Effector CD8-positive, alpha-beta T cell (primary cell): ENCODE data around the gene ULK4.

Experiments used
- DNase-seq: peaks from one replicate; lab custom pipeline; 2025; lab: John Stamatoyannopoulos, UW

Gene ULK4

GRCh38 chr3:41362638-41363559 is 599.0 kb downstream of the ULK4 start:
- no peak for DNase-seq

- no peak for DNase-seq
These were observed 604.6 kb downstream of the ULK4 start for GRCh38 chr3:41357271-41357670.

- DNase-seq = no peak
These were observed 605.1 kb downstream of the ULK4 start for GRCh38 chr3:41356775-41357174.

- no peak for DNase-seq
These were observed 609.4 kb downstream of the ULK4 start for GRCh38 chr3:41352510-41352909.

- DNase-seq = no peak
These were observed 611.5 kb downstream of the ULK4 start for GRCh38 chr3:41350441-41350840.

GRCh38 chr3:41348401-41348800 is 613.5 kb downstream of the ULK4 start:
- no peak for DNase-seq

GRCh38 chr3:41346698-41347270 is 615.1 kb downstream of the ULK4 start:
- no peak for DNase-seq

GRCh38 chr3:41345788-41346187 is 616.1 kb downstream of the ULK4 start:
- no peak for DNase-seq

GRCh38 chr3:41339758-41340157 is 622.1 kb downstream of the ULK4 start:
- no peak for DNase-seq

- no peak for DNase-seq
These were observed 623.6 kb downstream of the ULK4 start for GRCh38 chr3:41338276-41338675.

- no peak for DNase-seq
These were observed 627.5 kb downstream of the ULK4 start for GRCh38 chr3:41334426-41334825.

- DNase-seq = no peak
These were observed 630.9 kb downstream of the ULK4 start for GRCh38 chr3:41331041-41331440.

GRCh38 chr3:41330465-41330864 is 631.4 kb downstream of the ULK4 start:
- no peak for DNase-seq

GRCh38 chr3:41329881-41330280 is 632.0 kb downstream of the ULK4 start:
- no peak for DNase-seq

GRCh38 chr3:41328926-41329325 is 633.0 kb downstream of the ULK4 start:
- no peak for DNase-seq

- no peak for DNase-seq
These were observed 634.2 kb downstream of the ULK4 start for GRCh38 chr3:41327718-41328117.

GRCh38 chr3:41324156-41324475 is 637.8 kb downstream of the ULK4 start:
- DNase-seq = no peak

- DNase-seq = no peak
These were observed 638.3 kb downstream of the ULK4 start for GRCh38 chr3:41323467-41324155.

- no peak for DNase-seq
These were observed 640.3 kb downstream of the ULK4 start for GRCh38 chr3:41321642-41321980.

GRCh38 chr3:41320953-41321641 is 640.8 kb downstream of the ULK4 start:
- no peak for DNase-seq

GRCh38 chr3:41318520-41318919 is 643.4 kb downstream of the ULK4 start:
- DNase-seq = no peak

GRCh38 chr3:41317718-41318117 is 644.2 kb downstream of the ULK4 start:
- no peak for DNase-seq

- no peak for DNase-seq
These were observed 644.6 kb downstream of the ULK4 start for GRCh38 chr3:41317298-41317697.
